AG10803 (cell line): ENCODE data around the gene ATP5F1A.

Experiments
- DNase-seq: peaks from one replicate; pipeline ENCODE4 v3.0.0; 2010; ENCODE audit warnings: low read depth
- H3K4me3 ChIP-seq: 2 replicates; pipeline ENCODE4 v1.5.1; 2011; ENCODE audit warnings: mild to moderate bottlenecking, low read length, control low read depth
- TF ChIP-seq, protein P1 (sequence below): conservative IDR thresholded peaks from 2 replicates; pipeline ENCODE4 v1.5.1; 2011; ENCODE audit warnings: mild to moderate bottlenecking, low read length, control low read depth, inconsistent platforms

ATP5F1A gene

DNA sequence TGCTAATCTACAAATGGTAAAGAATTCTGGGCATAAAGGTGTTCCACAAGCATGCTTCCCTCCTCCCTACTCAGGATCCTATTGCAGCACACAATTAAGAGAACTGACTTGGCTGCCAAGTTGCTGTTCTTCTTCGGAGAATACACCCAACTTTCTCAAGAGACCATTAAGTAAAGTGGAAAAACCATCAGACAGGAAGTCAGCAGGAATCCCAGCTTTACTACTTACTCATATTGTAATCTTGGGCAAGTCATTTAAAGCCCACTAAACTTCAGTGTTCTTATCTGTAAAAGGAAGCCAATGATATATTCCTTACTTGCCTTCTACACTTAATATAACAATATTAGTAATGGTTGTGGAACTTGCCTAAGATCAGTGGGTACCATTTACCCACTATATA lies 63.9 kb downstream of the ATP5F1A start:
- H3K4me3 ChIP-seq: no peak overlapping the region
- TF ChIP-seq, protein P1, sequence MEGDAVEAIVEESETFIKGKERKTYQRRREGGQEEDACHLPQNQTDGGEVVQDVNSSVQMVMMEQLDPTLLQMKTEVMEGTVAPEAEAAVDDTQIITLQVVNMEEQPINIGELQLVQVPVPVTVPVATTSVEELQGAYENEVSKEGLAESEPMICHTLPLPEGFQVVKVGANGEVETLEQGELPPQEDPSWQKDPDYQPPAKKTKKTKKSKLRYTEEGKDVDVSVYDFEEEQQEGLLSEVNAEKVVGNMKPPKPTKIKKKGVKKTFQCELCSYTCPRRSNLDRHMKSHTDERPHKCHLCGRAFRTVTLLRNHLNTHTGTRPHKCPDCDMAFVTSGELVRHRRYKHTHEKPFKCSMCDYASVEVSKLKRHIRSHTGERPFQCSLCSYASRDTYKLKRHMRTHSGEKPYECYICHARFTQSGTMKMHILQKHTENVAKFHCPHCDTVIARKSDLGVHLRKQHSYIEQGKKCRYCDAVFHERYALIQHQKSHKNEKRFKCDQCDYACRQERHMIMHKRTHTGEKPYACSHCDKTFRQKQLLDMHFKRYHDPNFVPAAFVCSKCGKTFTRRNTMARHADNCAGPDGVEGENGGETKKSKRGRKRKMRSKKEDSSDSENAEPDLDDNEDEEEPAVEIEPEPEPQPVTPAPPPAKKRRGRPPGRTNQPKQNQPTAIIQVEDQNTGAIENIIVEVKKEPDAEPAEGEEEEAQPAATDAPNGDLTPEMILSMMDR: no peak
- DNase-seq: peak; percentile 15

DNA sequence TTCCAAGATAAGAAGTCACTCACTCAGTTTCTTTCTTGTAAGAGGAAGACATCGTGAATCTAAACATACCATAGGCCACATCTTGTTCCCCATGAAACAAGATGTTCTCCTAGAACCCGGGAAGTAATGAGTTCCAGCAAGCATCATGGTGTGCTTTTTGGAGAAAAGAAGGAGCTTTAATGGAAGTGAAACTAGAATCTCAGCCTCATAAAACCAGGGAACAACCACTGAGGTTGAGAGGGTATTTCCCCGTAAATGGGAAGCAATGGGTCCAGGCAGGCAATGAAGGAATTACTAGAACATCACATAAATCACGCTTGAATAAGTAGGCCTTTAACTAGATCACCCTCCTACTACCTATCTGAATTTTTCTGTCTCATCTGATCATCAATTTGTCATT lies 66.4 kb downstream of the ATP5F1A start:
- H3K4me3 ChIP-seq: no peak overlapping the region
- TF ChIP-seq, protein P1: no peak
- DNase-seq: no peak
